ENCODE data around the gene FBLN2.

FBLN2 gene

GRCh38 chr3:13541691-13542090, 7.2 kb upstream of the FBLN2 start:
- no peaks in the 10 kb centered on the region for H3K79me2 ChIP-seq (ENCODE audit: control insufficient read depth, insufficient read depth, low read length, poor library complexity)
- no peak overlapping the region for H2BK12ac ChIP-seq (ENCODE audit: low read length)
- H3K4me3 ChIP-seq (ENCODE audit: low read depth, low read length) = no peak overlapping the region
- no peak overlapping the region for H4K12ac ChIP-seq (ENCODE audit: low read depth, low read length)
- peaks cover 10 to 21% of the 10 kb centered on the region in 2 experiments for H3K4me1 ChIP-seq (ENCODE audit: control insufficient read depth in 1 of 2, insufficient read depth in 2 of 2, low read length in 2 of 2)
- no peak overlapping the region for H4K8ac ChIP-seq (ENCODE audit: low read depth, low read length)
- no peak overlapping the region for H3K23ac ChIP-seq (ENCODE audit: low read length)
- H3K14ac ChIP-seq (ENCODE audit: low read length) = no peak overlapping the region
- no peak overlapping the region for H3K18ac ChIP-seq (ENCODE audit: low read length)
- H3K4me2 ChIP-seq (ENCODE audit: low read length) = no peak overlapping the region
- no peak overlapping the region for H3K9ac ChIP-seq (ENCODE audit: low read length)
- H3K36me3 ChIP-seq (ENCODE audit: control insufficient read depth in 1 of 2, insufficient read depth in 2 of 2, low read length in 2 of 2) = no peaks in the 10 kb centered on the region
- no CpG with 5 or more reads among the region's 3 CpGs for WGBS (ENCODE audit: extremely low coverage, insufficient coverage, insufficient read length)
- H3K79me1 ChIP-seq (ENCODE audit: low read length) = no peaks in the 10 kb centered on the region
- DNase-seq = no peak
- H2BK5ac ChIP-seq (ENCODE audit: low read depth, low read length, poor library complexity) = no peak overlapping the region
- no peak overlapping the region for H2AK5ac ChIP-seq (ENCODE audit: low read length)
- no peak overlapping the region for H2AFZ ChIP-seq (ENCODE audit: insufficient read depth, low read length, poor library complexity)
- H2BK120ac ChIP-seq (ENCODE audit: insufficient read depth, low read length, poor library complexity) = no peak overlapping the region
- H3K27me3 ChIP-seq (ENCODE audit: insufficient read depth, low read length) = no peaks in the 10 kb centered on the region
- H3K4ac ChIP-seq (ENCODE audit: low read depth, low read length) = no peak overlapping the region
- H3K27ac ChIP-seq (ENCODE audit: low read depth, low read length) = no peak overlapping the region
- peaks cover 2% of the 10 kb centered on the region for H3K9me3 ChIP-seq (ENCODE audit: insufficient read depth, low read depth, low read length)
- no peak overlapping the region for H4K91ac ChIP-seq (ENCODE audit: low read depth, low read length)

GRCh38 chr3:13542142-13542541, 6.8 kb upstream of the FBLN2 start:
- Histone ChIP-seq H3K27me3 (ENCODE audit: insufficient read depth, low read length) (no peaks in the 10 kb centered on the region), H3K79me2 (ENCODE audit: control insufficient read depth, insufficient read depth, low read length, poor library complexity) (no peaks in the 10 kb centered on the region), H2AK5ac (ENCODE audit: low read length) (no peak overlapping the region), H3K27ac (ENCODE audit: low read depth, low read length) (no peak overlapping the region), H3K4me2 (ENCODE audit: low read length) (no peak overlapping the region), H2AFZ (ENCODE audit: insufficient read depth, low read length, poor library complexity) (no peak overlapping the region), H2BK5ac (ENCODE audit: low read depth, low read length, poor library complexity) (no peak overlapping the region), H3K36me3 (ENCODE audit: control insufficient read depth in 1 of 2, insufficient read depth in 2 of 2, low read length in 2 of 2) (no peaks in the 10 kb centered on the region), H4K12ac (ENCODE audit: low read depth, low read length) (no peak overlapping the region), H2BK12ac (ENCODE audit: low read length) (no peak overlapping the region), H3K14ac (ENCODE audit: low read length) (no peak overlapping the region), H3K9ac (ENCODE audit: low read length) (no peak overlapping the region), H3K18ac (ENCODE audit: low read length) (no peak overlapping the region), H4K91ac (ENCODE audit: low read depth, low read length) (no peak overlapping the region), H3K4me1 (ENCODE audit: control insufficient read depth in 1 of 2, insufficient read depth in 2 of 2, low read length in 2 of 2) (peaks cover 11 to 20% of the 10 kb centered on the region in 2 experiments), H3K9me3 (ENCODE audit: insufficient read depth, low read depth, low read length) (peaks cover 2% of the 10 kb centered on the region), H3K79me1 (ENCODE audit: low read length) (no peaks in the 10 kb centered on the region), H3K4me3 (ENCODE audit: low read depth, low read length) (no peak overlapping the region), H4K8ac (ENCODE audit: low read depth, low read length) (no peak overlapping the region), H3K4ac (ENCODE audit: low read depth, low read length) (no peak overlapping the region), H3K23ac (ENCODE audit: low read length) (no peak overlapping the region), H2BK120ac (ENCODE audit: insufficient read depth, low read length, poor library complexity) (no peak overlapping the region)
- no CpG with 5 or more reads among the region's 3 CpGs for WGBS (ENCODE audit: extremely low coverage, insufficient coverage, insufficient read length)
- no peak for DNase-seq

- Histone ChIP-seq H4K12ac (ENCODE audit: low read depth, low read length) (no peak overlapping the region), H3K18ac (ENCODE audit: low read length) (no peak overlapping the region), H4K8ac (ENCODE audit: low read depth, low read length) (peak overlapping the region; percentile 18)
Observed at GRCh38 chr3:13543253-13543652, 5.7 kb upstream of the FBLN2 start.

GRCh38 chr3:13544293-13544831, 4.6 kb upstream of the FBLN2 start:
- DNase-seq = peak; percentile 69 to 75
- H3K4me1 ChIP-seq (ENCODE audit: control insufficient read depth in 1 of 2, insufficient read depth in 2 of 2, low read length in 2 of 2) = peaks cover 17 to 26% of the 10 kb centered on the region in 2 experiments
- H3K4me2 ChIP-seq (ENCODE audit: low read length) = no peak overlapping the region
- H3K9ac ChIP-seq (ENCODE audit: low read length) = no peak overlapping the region
- H3K18ac ChIP-seq (ENCODE audit: low read length) = no peak overlapping the region
- no peak overlapping the region for H3K4me3 ChIP-seq (ENCODE audit: low read depth, low read length)
- WGBS (ENCODE audit: extremely low coverage, insufficient coverage, insufficient read length) = no CpG with 5 or more reads among the region's 6 CpGs
- H3K79me2 ChIP-seq (ENCODE audit: control insufficient read depth, insufficient read depth, low read length, poor library complexity) = no peaks in the 10 kb centered on the region
- peak overlapping the region; percentile 16 for H4K91ac ChIP-seq (ENCODE audit: low read depth, low read length)
- no peak overlapping the region for H2AFZ ChIP-seq (ENCODE audit: insufficient read depth, low read length, poor library complexity)
- H3K27ac ChIP-seq (ENCODE audit: low read depth, low read length) = no peak overlapping the region
- no peak overlapping the region for H4K8ac ChIP-seq (ENCODE audit: low read depth, low read length)
- H3K23ac ChIP-seq (ENCODE audit: low read length) = no peak overlapping the region
- peak overlapping the region; percentile 25 for H2BK12ac ChIP-seq (ENCODE audit: low read length)
- H3K36me3 ChIP-seq (ENCODE audit: control insufficient read depth in 1 of 2, insufficient read depth in 2 of 2, low read length in 2 of 2) = no peaks in the 10 kb centered on the region
- no peak overlapping the region for H2BK120ac ChIP-seq (ENCODE audit: insufficient read depth, low read length, poor library complexity)
- H2BK5ac ChIP-seq (ENCODE audit: low read depth, low read length, poor library complexity) = no peak overlapping the region
- H2AK5ac ChIP-seq (ENCODE audit: low read length) = no peak overlapping the region
- H3K27me3 ChIP-seq (ENCODE audit: insufficient read depth, low read length) = no peaks in the 10 kb centered on the region
- H3K14ac ChIP-seq (ENCODE audit: low read length) = no peak overlapping the region
- no peak overlapping the region for H3K4ac ChIP-seq (ENCODE audit: low read depth, low read length)
- peaks cover 5% of the 10 kb centered on the region for H3K79me1 ChIP-seq (ENCODE audit: low read length)
- H3K9me3 ChIP-seq (ENCODE audit: insufficient read depth, low read depth, low read length) = peaks cover 2% of the 10 kb centered on the region
- H4K12ac ChIP-seq (ENCODE audit: low read depth, low read length) = no peak overlapping the region

More at GRCh38 chr3:13543253-13543652, 5.7 kb upstream of the FBLN2 start:
- peak overlapping the region; percentile 37 for H2BK12ac ChIP-seq (ENCODE audit: low read length)
- H3K79me2 ChIP-seq (ENCODE audit: control insufficient read depth, insufficient read depth, low read length, poor library complexity) = no peaks in the 10 kb centered on the region
- H3K4ac ChIP-seq (ENCODE audit: low read depth, low read length) = no peak overlapping the region
- DNase-seq = peak; percentile 95 to 96
- H2BK5ac ChIP-seq (ENCODE audit: low read depth, low read length, poor library complexity) = no peak overlapping the region
- no peak overlapping the region for H3K23ac ChIP-seq (ENCODE audit: low read length)
- no peak overlapping the region for H3K14ac ChIP-seq (ENCODE audit: low read length)
- no peaks in the 10 kb centered on the region for H3K27me3 ChIP-seq (ENCODE audit: insufficient read depth, low read length)
- no peaks in the 10 kb centered on the region for H3K79me1 ChIP-seq (ENCODE audit: low read length)
- no peak overlapping the region for H3K4me3 ChIP-seq (ENCODE audit: low read depth, low read length)
- WGBS (ENCODE audit: extremely low coverage, insufficient coverage, insufficient read length) = no CpG with 5 or more reads among the region's 5 CpGs
- no peaks in the 10 kb centered on the region for H3K36me3 ChIP-seq (ENCODE audit: control insufficient read depth in 1 of 2, insufficient read depth in 2 of 2, low read length in 2 of 2)
- H2BK120ac ChIP-seq (ENCODE audit: insufficient read depth, low read length, poor library complexity) = no peak overlapping the region
- H3K9me3 ChIP-seq (ENCODE audit: insufficient read depth, low read depth, low read length) = peaks cover 2% of the 10 kb centered on the region
- H4K91ac ChIP-seq (ENCODE audit: low read depth, low read length) = peak overlapping the region; percentile 58
- no peak overlapping the region for H2AFZ ChIP-seq (ENCODE audit: insufficient read depth, low read length, poor library complexity)
- peaks cover 13 to 22% of the 10 kb centered on the region in 2 experiments for H3K4me1 ChIP-seq (ENCODE audit: control insufficient read depth in 1 of 2, insufficient read depth in 2 of 2, low read length in 2 of 2)
- H2AK5ac ChIP-seq (ENCODE audit: low read length) = no peak overlapping the region
- H3K9ac ChIP-seq (ENCODE audit: low read length) = no peak overlapping the region
- no peak overlapping the region for H3K4me2 ChIP-seq (ENCODE audit: low read length)
- peak overlapping the region; percentile 46 for H3K27ac ChIP-seq (ENCODE audit: low read depth, low read length)
